Stomach (tissue), 4 donors: ENCODE results near the gene TNFRSF25.

Experiments used
- CTCF ChIP-seq, 7 experiments: fragments of 450-650 bp in 4 of 7; fragments of 200-600 bp in 3 of 7; sonication (generic) in 3 of 7; IDR thresholded peaks; one replicate each; pipeline ENCODE4 v1.5.1; 2016 to 2019; ENCODE audit warnings: antibody characterized with exemption in 7 of 7, control low read depth in 2 of 7, mild to moderate bottlenecking in 1 of 7
- POLR2A ChIP-seq, 4 donors: fragments of 450-650 bp; IDR thresholded peaks; one replicate each; pipeline ENCODE4 v1.6.1; 2016; ENCODE audit warnings: antibody characterized with exemption in 4 of 4, control low read depth in 2 of 4, mild to moderate bottlenecking in 1 of 4, moderate library complexity in 1 of 4

GRCh38 chr1:6485168-6486101 lies 19.5 kb upstream of the TNFRSF25 start:
- TF ChIP-seq CTCF (IDR thresholded peaks at IDR 0.05), result no peak
- TF ChIP-seq POLR2A (IDR thresholded peaks at IDR 0.05), result no peak
